PC-3 (cell line): ENCODE data around the gene CORO6. TPM values are rescaled to one million over a fixed set of nuclear protein-coding genes. Genes with fewer than 3 reads are reported as not detected.

ENCODE experiments used
- ATAC-seq: fragments of 200-7000 bp; cut with Tn5 transposase; 2 replicates; pipeline ENCODE4 v1.9.1; 2020; ENCODE audit warnings: mild to moderate bottlenecking, moderate library complexity
- BruUV-seq: library from RNA; stranded (reverse); fragments of 400-500 nt; replicated peaks from 2 replicates; lab custom pipeline; 2021; lab: Mats Ljungman, UMichigan
- CTCF ChIA-PET: fragments of 300-600 bp; sonication (Branson Sonifier 250); formaldehyde crosslinking; loops from one replicate; lab custom pipeline; 2022; ENCODE audit warnings: antibody characterized with exemption; lab: Charles Lee
- POLR2A ChIA-PET: fragments of 300-600 bp; sonication (Branson Sonifier 250); formaldehyde crosslinking; loops from one replicate; lab custom pipeline; 2022; ENCODE audit warnings: antibody characterized with exemption; ENCODE audit not compliant: unreplicated experiment; lab: Charles Lee
- DNase-seq: peaks from one replicate; pipeline ENCODE4 v3.0.0-alpha.2; 2015
- H2AFZ ChIP-seq: fragments of 300-600 bp; sonication (generic); 2 replicates; pipeline ENCODE4 v1.6.0; 2016; ENCODE audit warnings: antibody characterized with exemption, low read length
- H3F3A ChIP-seq: fragments of 300-600 bp; sonication (generic); one replicate; pipeline ENCODE4 v1.6.0; 2017; ENCODE audit warnings: antibody characterized with exemption, low read length, control low read depth, mild to moderate bottlenecking; ENCODE audit not compliant: unreplicated experiment
- H3K27ac ChIP-seq: fragments of 300-600 bp; sonication (generic); 2 replicates; pipeline ENCODE4 v1.5.1; 2016; ENCODE audit warnings: mild to moderate bottlenecking, low read length
- H3K27me3 ChIP-seq: fragments of 300-600 bp; sonication (generic); 2 replicates; pipeline ENCODE4 v1.6.1; 2016; ENCODE audit warnings: low read length, mixed read lengths
- H3K36me3 ChIP-seq: fragments of 300-600 bp; sonication (generic); 2 replicates; pipeline ENCODE4 v1.6.1; 2016; ENCODE audit warnings: low read depth, mixed run types, low read length, mixed read lengths
- H3K4me1 ChIP-seq: fragments of 300-600 bp; sonication (generic); 2 replicates; pipeline ENCODE4 v1.5.1; 2016; ENCODE audit warnings: low read length; ENCODE audit not compliant: insufficient read depth
- H3K4me2 ChIP-seq: fragments of 300-600 bp; sonication (generic); 2 replicates; pipeline ENCODE4 v1.6.0; 2016; ENCODE audit warnings: low read length
- H3K4me3 ChIP-seq: fragments of 300-600 bp; sonication (generic); 2 replicates; pipeline ENCODE4 v1.5.1; 2016; ENCODE audit warnings: mild to moderate bottlenecking, low read length, mixed read lengths
- H3K79me2 ChIP-seq: fragments of 300-600 bp; sonication (generic); 2 replicates; pipeline ENCODE4 v1.6.1; 2017; ENCODE audit warnings: low read length, mixed read lengths
- H3K9ac ChIP-seq: fragments of 300-600 bp; sonication (generic); 2 replicates; pipeline ENCODE4 v1.6.0; 2016; ENCODE audit warnings: mild to moderate bottlenecking, low read length
- H3K9me2 ChIP-seq: fragments of 300-600 bp; sonication (generic); replicated peaks from 2 replicates; pipeline ENCODE4 v1.6.1; 2016; ENCODE audit warnings: mixed run types, low read length, mixed read lengths
- H3K9me3 ChIP-seq: fragments of 300-600 bp; sonication (generic); 2 replicates; pipeline ENCODE4 v1.6.1; 2016; ENCODE audit warnings: low read length, mixed read lengths
- H4K20me1 ChIP-seq: fragments of 300-600 bp; sonication (generic); 2 replicates; pipeline ENCODE4 v1.6.1; 2016; ENCODE audit warnings: low read length, mixed read lengths
- CTCF ChIP-seq: fragments of 300-600 bp; sonication (generic); conservative IDR thresholded peaks from 2 replicates; pipeline ENCODE4 v1.5.1; 2017; ENCODE audit warnings: antibody characterized with exemption, low read depth, mild to moderate bottlenecking, low read length
- EZH2 ChIP-seq: fragments of 300-600 bp; sonication (generic); IDR thresholded peaks from one replicate; pipeline ENCODE4 v1.6.1; 2017; ENCODE audit warnings: antibody characterized with exemption, mild to moderate bottlenecking, low read length; ENCODE audit not compliant: unreplicated experiment
- EZH2phosphoT487 ChIP-seq: fragments of 300-600 bp; sonication (generic); IDR thresholded peaks from 2 replicates; pipeline ENCODE4 v1.6.1; 2018; ENCODE audit warnings: mild to moderate bottlenecking, antibody characterized with exemption, low read length, borderline replicate concordance
- intact Hi-C: fragments of 100-400 bp; cut with micrococcal nuclease; formaldehyde crosslinking; loops from 2 replicates; pipeline ENCODE4 v1.9.0; 2023
- total RNA-seq: library from RNA; depleted of rRNA; stranded (reverse); fragments of >200 nt; gene quantifications from 2 replicates; pipeline ENCODE4 v1.2.3, GENCODE V29; 2014

Gene CORO6
- total RNA-seq, 1 experiment from 2014 or later = 0.44 TPM

GRCh38 chr17:29627951-29628350 lies 5.2 kb upstream of the CORO6 start:
- no peaks in the 10 kb centered on the region for H3F3A ChIP-seq
- H3K27ac ChIP-seq = no peak overlapping the region
- no peak overlapping the region for H2AFZ ChIP-seq
- ChIA-PET CTCF (no interaction called here), POLR2A (no interaction called here)
- no peak overlapping the region for H3K4me2 ChIP-seq
- no peaks in the 10 kb centered on the region for H3K27me3 ChIP-seq
- DNase-seq (no peak), ATAC-seq (no peak)
- H3K9me2 ChIP-seq = no peaks in the 10 kb centered on the region
- H3K36me3 ChIP-seq = no peaks in the 10 kb centered on the region
- H3K79me2 ChIP-seq = no peaks in the 10 kb centered on the region
- no peak overlapping the region for H3K4me3 ChIP-seq
- intact Hi-C loops = no loop called here
- H4K20me1 ChIP-seq = no peaks in the 10 kb centered on the region
- H3K9me3 ChIP-seq = no peaks in the 10 kb centered on the region
- TF ChIP-seq EZH2 = no peak
- no peak for TF ChIP-seq EZH2phosphoT487
- TF ChIP-seq CTCF = no peak
- peaks cover 10% of the 10 kb centered on the region for H3K4me1 ChIP-seq
- no peak overlapping the region for H3K9ac ChIP-seq
- no TSS peak for BruUV-seq

GRCh38 chr17:29625037-29625750 lies 2.5 kb upstream of the CORO6 start:
- intact Hi-C loops = no loop called here
- TF ChIP-seq EZH2 = no peak
- no peak for TF ChIP-seq EZH2phosphoT487
- no peak for TF ChIP-seq CTCF
- Histone ChIP-seq H3K79me2 (no peaks in the 10 kb centered on the region), H3K4me2 (no peak overlapping the region), H3K27me3 (no peaks in the 10 kb centered on the region), H3K4me3 (no peak overlapping the region), H3K9me2 (no peaks in the 10 kb centered on the region), H3F3A (no peaks in the 10 kb centered on the region), H3K9ac (no peak overlapping the region), H3K27ac (no peak overlapping the region), H3K9me3 (no peaks in the 10 kb centered on the region), H4K20me1 (no peaks in the 10 kb centered on the region), H2AFZ (no peak overlapping the region), H3K36me3 (no peaks in the 10 kb centered on the region), H3K4me1 (peaks cover 15% of the 10 kb centered on the region)
- ATAC-seq (no peak), DNase-seq (no peak)
- POLR2A ChIA-PET = interaction anchor here (0.5 kb wide), 1 partner anchor 49 kb away, joined by 4 read pairs; no protein-coding TSS in a partner anchor
- CTCF ChIA-PET = no interaction called here
- no TSS peak for BruUV-seq

GRCh38 chr17:29624586-29624985 lies 1.9 kb upstream of the CORO6 start:
- no peaks in the 10 kb centered on the region for H3K79me2 ChIP-seq
- H2AFZ ChIP-seq = no peak overlapping the region
- H3K9ac ChIP-seq = no peak overlapping the region
- H4K20me1 ChIP-seq = no peaks in the 10 kb centered on the region
- intact Hi-C loops = no loop called here
- BruUV-seq = no TSS peak
- H3K4me3 ChIP-seq = no peak overlapping the region
- H3K9me2 ChIP-seq = no peaks in the 10 kb centered on the region
- H3K4me2 ChIP-seq = no peak overlapping the region
- H3K36me3 ChIP-seq = no peaks in the 10 kb centered on the region
- ChIA-PET POLR2A (no interaction called here), CTCF (no interaction called here)
- peaks cover 19% of the 10 kb centered on the region for H3K4me1 ChIP-seq
- no peaks in the 10 kb centered on the region for H3K27me3 ChIP-seq
- DNase-seq = no peak
- no peaks in the 10 kb centered on the region for H3K9me3 ChIP-seq
- no peak for ATAC-seq
- no peak overlapping the region for H3K27ac ChIP-seq
- no peaks in the 10 kb centered on the region for H3F3A ChIP-seq
- no peak for TF ChIP-seq EZH2phosphoT487
- no peak for TF ChIP-seq EZH2
- no peak for TF ChIP-seq CTCF
